Kidney epithelial cell (primary cell): ENCODE measurements around the gene KLHL25. TPM values are rescaled to one million over a fixed set of nuclear protein-coding genes. Genes with fewer than 3 reads are reported as not detected.
"Not testable (repeated sequence)": the region's sequence is repeated elsewhere in the genome, so short reads cannot be mapped to it uniquely, and the experiment has no call there.

ENCODE experiments used
- DNase-seq: peaks from one replicate; pipeline ENCODE4 v3.0.0-alpha.2; 2010; ENCODE audit warnings: low read depth
- H3K27me3 ChIP-seq: 2 replicates; pipeline ENCODE4 v1.6.0; 2011; ENCODE audit warnings: low read length; ENCODE audit not compliant: control insufficient read depth, insufficient read depth
- H3K36me3 ChIP-seq: 2 replicates; pipeline ENCODE4 v1.5.1; 2011; ENCODE audit warnings: low read length; ENCODE audit not compliant: control insufficient read depth, insufficient read depth
- H3K4me3 ChIP-seq: 2 replicates; pipeline ENCODE4 v1.5.1; 2011; ENCODE audit warnings: low read depth, mild to moderate bottlenecking, control low read depth, low read length
- CTCF ChIP-seq: IDR thresholded peaks from 2 replicates; pipeline ENCODE4 v1.5.1; 2011; ENCODE audit warnings: mild to moderate bottlenecking, moderate library complexity, low read length, control low read depth, inconsistent platforms; ENCODE audit not compliant: insufficient read depth, poor library complexity, severe bottlenecking
- total RNA-seq: library from RNA; depleted of rRNA; stranded (reverse); fragments of >200 nt; gene quantifications from 2 replicates; pipeline ENCODE4 v1.2.3, GENCODE V29; 2015

KLHL25 gene
- total RNA-seq, 1 donor from 2014 or later, result 14.8 TPM

GRCh38 chr15:85819938-85820337, 25.2 kb upstream of the KLHL25 start:
- no peak for DNase-seq
- H3K4me3 ChIP-seq, result no peak overlapping the region
- no peak for TF ChIP-seq CTCF
- H3K27me3 ChIP-seq, result no peaks in the 10 kb centered on the region
- no peaks in the 10 kb centered on the region for H3K36me3 ChIP-seq

- no peak for DNase-seq
- Histone ChIP-seq H3K27me3 (no peaks in the 10 kb centered on the region), H3K36me3 (no peaks in the 10 kb centered on the region), H3K4me3 (no peak overlapping the region)
- TF ChIP-seq CTCF, result no peak
Observed at GRCh38 chr15:85813234-85813633, 18.5 kb upstream of the KLHL25 start.

GRCh38 chr15:85810075-85810474, 15.3 kb upstream of the KLHL25 start:
- Histone ChIP-seq H3K27me3 (no peaks in the 10 kb centered on the region), H3K36me3 (no peaks in the 10 kb centered on the region), H3K4me3 (no peak overlapping the region)
- TF ChIP-seq CTCF, result no peak
- DNase-seq, result no peak

GRCh38 chr15:85805420-85805819, 10.7 kb upstream of the KLHL25 start:
- Histone ChIP-seq H3K4me3 (no peak overlapping the region), H3K27me3 (no peaks in the 10 kb centered on the region), H3K36me3 (no peaks in the 10 kb centered on the region)
- TF ChIP-seq CTCF, result no peak
- no peak for DNase-seq

GRCh38 chr15:85804481-85805170, 9.9 kb upstream of the KLHL25 start:
- Histone ChIP-seq H3K36me3 (no peaks in the 10 kb centered on the region), H3K4me3 (no peak overlapping the region), H3K27me3 (no peaks in the 10 kb centered on the region)
- no peak for DNase-seq
- TF ChIP-seq CTCF, result no peak

- H3K4me3 ChIP-seq, H3K27me3 ChIP-seq, H3K36me3 ChIP-seq, DNase-seq: not testable (repeated sequence)
Observed at GRCh38 chr15:85802617-85803016, 7.9 kb upstream of the KLHL25 start.
